IMR-90 (cell line): ENCODE measurements around the gene DGKZ. TPM values are rescaled to one million over a fixed set of nuclear protein-coding genes. Genes with fewer than 3 reads are reported as not detected.

Source experiments
- ATAC-seq: fragments of 200-7000 bp; cut with Tn5 transposase; 2 replicates; pipeline ENCODE4 v1.9.1; 2020; ENCODE audit warnings: low read depth, mild to moderate bottlenecking, moderate library complexity
- BruUV-seq: library from RNA; stranded (reverse); fragments of 400-500 nt; replicated peaks from 2 replicates; lab custom pipeline; 2021; lab: Mats Ljungman, UMichigan
- CTCF ChIA-PET: fragments of 300-600 bp; formaldehyde crosslinking; extraction: SDS; loops from one replicate; lab custom pipeline; 2021; ENCODE audit warnings: antibody characterized with exemption; lab: Yijun Ruan, JAX
- POLR2A ChIA-PET: fragments of 300-600 bp; sonication (Branson Sonifier 250); formaldehyde crosslinking; loops from one replicate; lab custom pipeline; 2022; ENCODE audit warnings: antibody characterized with exemption; ENCODE audit not compliant: unreplicated experiment; lab: Charles Lee
- DNase-seq: peaks from one replicate; pipeline ENCODE4 v3.0.0; 2013
- H2AFZ ChIP-seq: replicated peaks from 2 replicates; pipeline ENCODE3; 2013; ENCODE audit warnings: low read length, mild to moderate bottlenecking; ENCODE audit not compliant: poor library complexity
- H2AK5ac ChIP-seq: 2 replicates; pipeline ENCODE4 v1.6.1; 2013; ENCODE audit warnings: low read depth, low read length, inconsistent platforms
- H2AK9ac ChIP-seq: replicated peaks from 2 replicates; pipeline ENCODE3; 2013; ENCODE audit warnings: mild to moderate bottlenecking, low read depth, low read length, moderate library complexity; ENCODE audit not compliant: poor library complexity
- H2BK120ac ChIP-seq: 2 replicates; pipeline ENCODE4 v1.6.1; 2013; ENCODE audit warnings: low read depth, low read length, inconsistent platforms
- H2BK15ac ChIP-seq: 3 replicates; pipeline ENCODE4 v1.6.1; 2013; ENCODE audit warnings: low read depth, low read length, inconsistent platforms
- H2BK20ac ChIP-seq: 2 replicates; pipeline ENCODE4 v1.6.1; 2013; ENCODE audit warnings: low read depth, mild to moderate bottlenecking, inconsistent platforms, low read length, moderate library complexity
- H2BK5ac ChIP-seq: 2 replicates; pipeline ENCODE4 v1.6.1; 2013; ENCODE audit warnings: mild to moderate bottlenecking, low read depth, low read length, inconsistent platforms; ENCODE audit not compliant: poor library complexity, severe bottlenecking
- H3K14ac ChIP-seq: replicated peaks from 2 replicates; pipeline ENCODE4 v1.6.1; 2013; ENCODE audit warnings: low read depth, low read length, inconsistent platforms
- H3K18ac ChIP-seq: 2 replicates; pipeline ENCODE4 v1.6.1; 2013; ENCODE audit warnings: low read depth, low read length, control low read depth
- H3K23ac ChIP-seq: 2 replicates; pipeline ENCODE4 v1.6.1; 2013; ENCODE audit warnings: low read depth, low read length, inconsistent platforms
- H3K27ac ChIP-seq: 2 replicates; pipeline ENCODE4 v1.5.1; 2013; ENCODE audit warnings: mild to moderate bottlenecking, control low read depth, low read length; ENCODE audit not compliant: insufficient read depth
- H3K27me3 ChIP-seq: 2 replicates; pipeline ENCODE4 v1.6.1; 2013; ENCODE audit warnings: low read length; ENCODE audit not compliant: control insufficient read depth, insufficient read depth
- H3K36me3 ChIP-seq: 2 replicates; pipeline ENCODE4 v1.6.1; 2013; ENCODE audit warnings: low read length, mixed read lengths; ENCODE audit not compliant: control insufficient read depth, insufficient read depth
- H3K4ac ChIP-seq: 2 replicates; pipeline ENCODE4 v1.6.1; 2013; ENCODE audit warnings: low read depth, low read length, inconsistent platforms
- H3K4me1 ChIP-seq: 2 replicates; pipeline ENCODE4 v1.6.1; 2013; ENCODE audit warnings: low read length, mixed read lengths; ENCODE audit not compliant: control insufficient read depth, insufficient read depth
- H3K4me2 ChIP-seq: 2 replicates; pipeline ENCODE4 v1.6.1; 2013; ENCODE audit warnings: low read depth, mild to moderate bottlenecking, control low read depth, low read length, moderate library complexity
- H3K4me3 ChIP-seq: 2 replicates; pipeline ENCODE4 v1.5.1; 2013; ENCODE audit warnings: low read depth, mild to moderate bottlenecking, control low read depth, low read length, moderate library complexity; ENCODE audit not compliant: insufficient read depth
- H3K56ac ChIP-seq: 2 replicates; pipeline ENCODE4 v1.6.1; 2013; ENCODE audit warnings: low read length, inconsistent platforms; ENCODE audit not compliant: insufficient read depth; ENCODE audit errors: extremely low read depth
- H3K79me1 ChIP-seq, 2 experiments: 2 replicates each; pipeline ENCODE4 v1.6.1; 2013; ENCODE audit warnings: low read length in 2 of 2, inconsistent platforms in 1 of 2, low read depth in 1 of 2
- H3K9ac ChIP-seq: 2 replicates; pipeline ENCODE4 v1.6.1; 2013; ENCODE audit warnings: low read depth, low read length, control low read depth
- H3K9me1 ChIP-seq: 2 replicates; pipeline ENCODE4 v1.6.1; 2013; ENCODE audit warnings: low read length, inconsistent platforms; ENCODE audit not compliant: insufficient read depth
- H3K9me3 ChIP-seq: 2 replicates; pipeline ENCODE4 v1.6.1; 2013; ENCODE audit warnings: low read length; ENCODE audit not compliant: control insufficient read depth, insufficient read depth
- H4K20me1 ChIP-seq: 2 replicates; pipeline ENCODE4 v1.6.1; 2013; ENCODE audit warnings: low read length, inconsistent platforms; ENCODE audit not compliant: insufficient read depth
- H4K5ac ChIP-seq: 2 replicates; pipeline ENCODE4 v1.6.1; 2013; ENCODE audit warnings: mild to moderate bottlenecking, low read depth, low read length, control low read depth
- H4K8ac ChIP-seq, 2 experiments: 2 replicates each; pipeline ENCODE4 v1.6.1; 2013; ENCODE audit warnings: low read depth in 2 of 2, low read length in 2 of 2, control low read depth in 1 of 2, inconsistent platforms in 1 of 2
- H4K91ac ChIP-seq: 2 replicates; pipeline ENCODE4 v1.6.1; 2013; ENCODE audit warnings: low read depth, low read length, inconsistent platforms; ENCODE audit not compliant: insufficient read depth
- BHLHE40 ChIP-seq: fragments of 150-350 bp; IDR thresholded peaks from 2 replicates; pipeline ENCODE4 v1.6.1; 2016; ENCODE audit warnings: mild to moderate bottlenecking, low read depth, low read length
- CHD1 ChIP-seq: IDR thresholded peaks from 2 replicates; pipeline ENCODE4 v1.6.1; 2012; ENCODE audit warnings: low read depth, low read length, improper control_type of control experiment
- CTCF ChIP-seq: conservative IDR thresholded peaks from 2 replicates; pipeline ENCODE4 v1.5.1; 2012; ENCODE audit warnings: mild to moderate bottlenecking, low read depth, low read length, improper control_type of control experiment
- ELK1 ChIP-seq: fragments of 150-350 bp; IDR thresholded peaks from 2 replicates; pipeline ENCODE4 v1.6.1; 2016; ENCODE audit warnings: low read depth, mild to moderate bottlenecking, low read length, moderate library complexity, borderline replicate concordance
- FOS ChIP-seq: fragments of 150-350 bp; IDR thresholded peaks from 2 replicates; pipeline ENCODE4 v1.6.1; 2016; ENCODE audit warnings: low read depth, low read length
- MAFK ChIP-seq: IDR thresholded peaks from 2 replicates; pipeline ENCODE4 v1.6.1; 2012; ENCODE audit warnings: low read depth, low read length, improper control_type of control experiment
- MAZ ChIP-seq: IDR thresholded peaks from 2 replicates; pipeline ENCODE4 v1.6.1; 2012; ENCODE audit warnings: low read depth, mild to moderate bottlenecking, low read length, improper control_type of control experiment, moderate library complexity, borderline replicate concordance
- MXI1 ChIP-seq: IDR thresholded peaks from 2 replicates; pipeline ENCODE4 v1.6.1; 2012; ENCODE audit warnings: low read depth, mild to moderate bottlenecking, low read length, moderate library complexity, borderline replicate concordance
- NFE2L2 ChIP-seq: fragments of 150-350 bp; IDR thresholded peaks from 2 replicates; pipeline ENCODE4 v1.6.1; 2016; ENCODE audit warnings: low read depth, mild to moderate bottlenecking, low read length
- POLR2A ChIP-seq: IDR thresholded peaks from 2 replicates; pipeline ENCODE4 v1.6.1; 2012; ENCODE audit warnings: mild to moderate bottlenecking, low read depth, low read length
- RCOR1 ChIP-seq: IDR thresholded peaks from 2 replicates; pipeline ENCODE4 v1.6.1; 2012; ENCODE audit warnings: mild to moderate bottlenecking, low read length, improper control_type of control experiment; ENCODE audit not compliant: insufficient replicate concordance
- RFX5 ChIP-seq: IDR thresholded peaks from 2 replicates; pipeline ENCODE4 v1.8.0; 2012; ENCODE audit warnings: low read depth, mild to moderate bottlenecking, low read length, moderate library complexity
- SMC3 ChIP-seq: fragments of 150-350 bp; IDR thresholded peaks from 2 replicates; pipeline ENCODE4 v1.6.1; 2016; ENCODE audit warnings: low read depth, mild to moderate bottlenecking, antibody characterized with exemption, low read length, moderate library complexity
- USF2 ChIP-seq: fragments of 150-350 bp; IDR thresholded peaks from 2 replicates; pipeline ENCODE4 v1.6.1; 2017; ENCODE audit warnings: mild to moderate bottlenecking, antibody characterized with exemption, low read length, low read depth
- WGBS, 2 experiments: methylation state at CpG; one replicate each; pipeline versions ENCODE4 v1.1.5 to v1.1.7; 2013; ENCODE audit warnings: missing lambda C conversion rate in 2 of 2; ENCODE audit not compliant: insufficient read length in 1 of 2; ENCODE audit errors: extremely low coverage in 2 of 2; 5-methylcytosine and 5-hydroxymethylcytosine counted together
- dilution Hi-C: fragments of 300-500 bp; cut with HindIII; formaldehyde crosslinking; loops from one replicate; pipeline ENCODE4 v1.14.3; 2018; ENCODE audit warnings: low sequenced_read_pairs; ENCODE audit not compliant: unreplicated experiment
- in situ Hi-C: fragments of 300-500 bp; cut with MboI; formaldehyde crosslinking; loops from 3 replicates; pipeline ENCODE4 v1.14.3; 2019; ENCODE audit warnings: low sequenced_read_pairs, inconsistent platforms, mixed read lengths
- intact Hi-C: fragments of 100-400 bp; cut with micrococcal nuclease; formaldehyde crosslinking; loops from 2 replicates; pipeline ENCODE4 v1.10.0; 2022
- polyA plus RNA-seq, 3 experiments: library from polyadenylated mRNA; depleted of rRNA; stranded (reverse); fragments of >200 nt; gene quantifications; 2 replicates each; pipeline ENCODE4 v1.2.3, GENCODE V29; 2012; ENCODE audit warnings: low replicate concordance in 1 of 3
- total RNA-seq: library from RNA; depleted of rRNA; stranded (reverse); fragments of >200 nt; gene quantifications from 2 replicates; pipeline ENCODE4 v1.2.3, GENCODE V29; 2012

DGKZ gene
- total and polyA plus RNA-seq, 2 of the 4 experiments (the other 2 are of a cell fraction) = 46.8 to 62.0 TPM

- POLR2A ChIA-PET = no interaction called here
- TF ChIP-seq MAZ (peak; percentile 13; the same call in 1 of the 2 replicates), RCOR1 (no peak), POLR2A (no peak), RFX5 (no peak), USF2 (no peak), NFE2L2 (no peak), SMC3 (peak; percentile 73), FOS (no peak), ELK1 (no peak), MAFK (no peak), MXI1 (no peak), BHLHE40 (no peak), CTCF (peak; percentile 77), CHD1 (no peak)
Measured at GRCh38 chr11:46352063-46352841, 5.0 kb downstream of the DGKZ start.

More at GRCh38 chr11:46352063-46352841, 5.0 kb downstream of the DGKZ start:
- H3K9ac ChIP-seq = no peak overlapping the region
- no peak overlapping the region for H3K14ac ChIP-seq
- no peak overlapping the region for H3K56ac ChIP-seq
- no peak for DNase-seq
- H3K4ac ChIP-seq = no peak overlapping the region
- peaks cover 30 to 87% of the 10 kb centered on the region in 2 experiments for H3K79me1 ChIP-seq
- H2BK20ac ChIP-seq = no peak overlapping the region
- H3K36me3 ChIP-seq = no peaks in the 10 kb centered on the region
- H2AFZ ChIP-seq = peak overlapping the region; percentile 69
- H4K5ac ChIP-seq = no peak overlapping the region
- H3K27ac ChIP-seq = no peak overlapping the region
- peaks cover 18% of the 10 kb centered on the region for H3K4me1 ChIP-seq
- intact Hi-C loops = no loop called here
- dilution Hi-C loops = no loop called here
- no peak overlapping the region for H2BK5ac ChIP-seq
- in situ Hi-C loops = no loop called here
- no peak overlapping the region for H3K4me2 ChIP-seq
- no peak overlapping the region for H3K4me3 ChIP-seq
- 0 out of 2 replicates have a peak, but pooled peaks have one; percentile 4 for ATAC-seq
- 48% methylated on average over 11 of the region's 33 CpGs; no CpG with 5 or more reads in 1 of the 2 experiments for WGBS, 2 experiments
- H3K27me3 ChIP-seq = no peaks in the 10 kb centered on the region
- no peak overlapping the region for H2BK120ac ChIP-seq
- H3K9me3 ChIP-seq = no peaks in the 10 kb centered on the region
- no peak overlapping the region for H3K18ac ChIP-seq
- CTCF ChIA-PET = interaction anchor here (0.6 to 1.5 kb wide), 4 partner anchors 8 to 16 kb away, joined by 3 to 4 read pairs (median 4); no protein-coding TSS in a partner anchor
- peak overlapping the region; percentile 81 for H2AK9ac ChIP-seq
- no peak overlapping the region for H2BK15ac ChIP-seq
- peaks cover 40% of the 10 kb centered on the region for H4K20me1 ChIP-seq
- H3K9me1 ChIP-seq = peaks cover 3% of the 10 kb centered on the region; the same call in 1 of the 2 replicates
- H3K23ac ChIP-seq = no peak overlapping the region
- H4K91ac ChIP-seq = no peak overlapping the region
- H2AK5ac ChIP-seq = no peak overlapping the region
- H4K8ac ChIP-seq = no peak overlapping the region
- no TSS peak for BruUV-seq
